T-cell (primary cell): Measurements from ENCODE around the gene FTCDNL1. TPM values are rescaled to one million over a fixed set of nuclear protein-coding genes. Genes with fewer than 3 reads are reported as not detected.

Source experiments
- ATAC-seq, 4 experiments: fragments of 200-7000 bp in 3 of 4; fragments of 150-1000 bp in 1 of 4; cut with Tn5 transposase; replicated peaks in 1 of 4; 1 replicate in 3 of 4; 2 replicates in 1 of 4; pipeline ENCODE4 v1.10.0; 2021; ENCODE audit warnings: moderate library complexity in 3 of 4, mild to moderate bottlenecking in 2 of 4, moderate number of reproducible peaks in 1 of 4
- CTCF ChIA-PET, 2 donors: fragments of 300-600 bp; sonication (Branson Sonifier 250); formaldehyde crosslinking; loops; one replicate each; lab custom pipeline; 2022; ENCODE audit warnings: antibody characterized with exemption in 2 of 2; lab: Charles Lee
- POLR2A ChIA-PET, 2 donors: fragments of 300-600 bp; sonication (Branson Sonifier 250); formaldehyde crosslinking; loops; one replicate each; lab custom pipeline; 2022; ENCODE audit warnings: antibody characterized with exemption in 2 of 2; lab: Charles Lee
- DNase-seq, 35 experiments: peaks; one replicate each; pipeline versions ENCODE4 v3.0.0 to v3.0.0-alpha.2; 2013 to 2023
- H3K27ac ChIP-seq: one replicate; pipeline ENCODE4 v1.5.1; 2013; ENCODE audit warnings: low read length
- H3K27me3 ChIP-seq, 2 experiments: replicated peaks in 1 of 2; 1 replicate in 1 of 2; 2 replicates in 1 of 2; pipeline versions ENCODE4 v1.6.1 to v1.7.0; 2013; ENCODE audit warnings: low read length in 1 of 2, mixed read lengths in 1 of 2; ENCODE audit not compliant: control insufficient read depth in 2 of 2, insufficient read depth in 2 of 2; ENCODE audit errors: extremely low read depth in 1 of 2
- H3K36me3 ChIP-seq, 2 donors: 1 replicate in 1 of 2; 2 replicates in 1 of 2; pipeline versions ENCODE4 v1.6.1 to v1.7.0; 2013; ENCODE audit warnings: low read length in 1 of 2; ENCODE audit not compliant: control insufficient read depth in 2 of 2, insufficient read depth in 1 of 2; ENCODE audit errors: extremely low read depth in 1 of 2
- H3K4me1 ChIP-seq, 2 experiments: 1 replicate in 1 of 2; 2 replicates in 1 of 2; pipeline versions ENCODE4 v1.6.1 to v1.7.0; 2013; ENCODE audit warnings: low read length in 2 of 2, mixed read lengths in 1 of 2; ENCODE audit not compliant: insufficient read depth in 2 of 2, control insufficient read depth in 1 of 2; ENCODE audit errors: extremely low read depth in 1 of 2
- H3K4me3 ChIP-seq, 2 donors: 1 replicate in 1 of 2; 2 replicates in 1 of 2; pipeline versions ENCODE4 v1.5.1 to v1.7.0; 2013; ENCODE audit warnings: mild to moderate bottlenecking in 2 of 2, low read length in 1 of 2, moderate library complexity in 1 of 2; ENCODE audit not compliant: control insufficient read depth in 1 of 2; ENCODE audit errors: extremely low read depth in 1 of 2
- H3K9me3 ChIP-seq: 2 replicates; pipeline ENCODE4 v1.7.0; 2013
- H3K27ac Mint-ChIP-seq, 2 donors: one replicate each; pipeline ENCODE4 v1.8.0; 2020 to 2021; ENCODE audit warnings: mild to moderate bottlenecking in 2 of 2, mixed read lengths in 2 of 2
- H3K27me3 Mint-ChIP-seq, 2 donors: one replicate each; pipeline ENCODE4 v1.8.0; 2021 to 2022; ENCODE audit warnings: mixed read lengths in 2 of 2
- H3K36me3 Mint-ChIP-seq: one replicate; pipeline ENCODE4 v1.8.0; 2021; ENCODE audit warnings: mixed read lengths
- H3K4me1 Mint-ChIP-seq, 3 donors: one replicate each; pipeline ENCODE4 v1.8.0; 2020 to 2022; ENCODE audit warnings: mixed read lengths in 3 of 3, mild to moderate bottlenecking in 1 of 3
- H3K4me3 Mint-ChIP-seq, 3 donors: one replicate each; pipeline ENCODE4 v1.8.0; 2020 to 2022; ENCODE audit warnings: mild to moderate bottlenecking in 3 of 3, mixed read lengths in 3 of 3, moderate library complexity in 3 of 3
- H3K9me3 Mint-ChIP-seq, 3 donors: one replicate each; pipeline ENCODE4 v1.8.0; 2020 to 2022; ENCODE audit warnings: mixed read lengths in 3 of 3
- WGBS: methylation state at CpG from one replicate; pipeline ENCODE4 v1.1.5; 2013; ENCODE audit warnings: missing lambda C conversion rate; ENCODE audit not compliant: insufficient coverage; 5-methylcytosine and 5-hydroxymethylcytosine counted together
- total RNA-seq, 35 experiments: library from RNA in 6 of 35; stranded (reverse) in 6 of 35; fragments of 120-200 nt in 1 of 35; gene quantifications; one replicate each; pipeline versions ENCODE4 v1.2.1 to v1.2.4 and lab custom pipeline; 2013 to 2026

Gene FTCDNL1
- total RNA-seq, 5 donors from 2014 or later (not counting 1 experiment from before 2014, with no cell fraction given): 0.77 to 3.8 (median 2.6) TPM

GRCh38 chr2:199734651-199735050 lies 116.3 kb downstream of the FTCDNL1 start:
- no peak overlapping the region for H3K4me3 Mint-ChIP-seq

GRCh38 chr2:199734011-199734410 lies 117.0 kb downstream of the FTCDNL1 start:
- H3K9me3 Mint-ChIP-seq: no peaks in the 10 kb centered on the region
- H3K9me3 ChIP-seq: no peaks in the 10 kb centered on the region
- no peak overlapping the region for H3K27ac Mint-ChIP-seq
- H3K4me3 ChIP-seq: no peak overlapping the region
- WGBS: no CpG with 5 or more reads among the region's 2 CpGs
- POLR2A ChIA-PET: no interaction called here
- H3K36me3 Mint-ChIP-seq: no peaks in the 10 kb centered on the region
- peaks cover 30 to 31% of the 10 kb centered on the region in 2 donors for H3K27me3 Mint-ChIP-seq
- H3K4me3 Mint-ChIP-seq: no peak overlapping the region
- H3K27ac ChIP-seq: no peak overlapping the region
- CTCF ChIA-PET: no interaction called here
- H3K36me3 ChIP-seq: no peaks in the 10 kb centered on the region
- no peaks in the 10 kb centered on the region for H3K4me1 ChIP-seq
- ATAC-seq (no peak), DNase-seq (no peak)
- H3K27me3 ChIP-seq: peaks cover 0 to 3% of the 10 kb centered on the region in 2 experiments
- no peaks in the 10 kb centered on the region for H3K4me1 Mint-ChIP-seq

More at GRCh38 chr2:199734651-199735050, 116.3 kb downstream of the FTCDNL1 start:
- POLR2A ChIA-PET: interaction anchor here in 1 of 2 donors (0.6 kb wide), 1 partner anchor 37 kb away, joined by 10 read pairs; no protein-coding TSS in a partner anchor
- H3K27me3 ChIP-seq: peaks cover 0 to 3% of the 10 kb centered on the region in 2 experiments
- peaks cover 0 to 2% (median under 1%) of the 10 kb centered on the region in 3 donors for H3K4me1 Mint-ChIP-seq
- ATAC-seq (no peak), DNase-seq (no peak)
- H3K27ac Mint-ChIP-seq: no peak overlapping the region
- H3K36me3 Mint-ChIP-seq: no peaks in the 10 kb centered on the region
- no CpG with 5 or more reads among the region's 1 CpG for WGBS
- peaks cover 0 to under 1% of the 10 kb centered on the region in 2 experiments for H3K4me1 ChIP-seq
- no peaks in the 10 kb centered on the region for H3K9me3 ChIP-seq
- H3K4me3 ChIP-seq: no peak overlapping the region
- no peaks in the 10 kb centered on the region for H3K36me3 ChIP-seq
- H3K27me3 Mint-ChIP-seq: peaks cover 28 to 30% of the 10 kb centered on the region in 2 donors
- H3K27ac ChIP-seq: no peak overlapping the region
- CTCF ChIA-PET: no interaction called here
- H3K9me3 Mint-ChIP-seq: no peaks in the 10 kb centered on the region

DNA sequence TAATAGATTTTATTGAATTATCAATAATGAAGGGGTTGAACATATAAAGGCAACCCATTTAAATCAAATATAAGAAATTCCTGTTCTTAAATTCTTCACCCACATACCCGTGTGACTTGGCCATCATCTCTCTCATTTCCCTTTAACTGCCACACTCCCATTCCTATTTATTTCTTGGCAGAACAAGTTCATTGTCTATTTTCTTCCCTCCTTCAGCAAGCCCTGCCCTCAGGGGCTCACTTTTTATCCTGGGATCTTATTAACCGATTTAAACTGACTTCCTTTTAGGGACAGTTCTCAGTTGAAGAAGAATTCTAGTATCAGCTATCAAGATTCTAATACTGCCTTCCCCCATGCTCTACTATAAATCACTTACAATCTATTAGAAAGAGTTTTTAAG lies 123.2 kb downstream of the FTCDNL1 start:
- H3K27ac ChIP-seq: no peak overlapping the region
- no peaks in the 10 kb centered on the region for H3K36me3 Mint-ChIP-seq
- H3K4me1 Mint-ChIP-seq: no peaks in the 10 kb centered on the region
- H3K9me3 ChIP-seq: no peaks in the 10 kb centered on the region
- ChIA-PET POLR2A (no interaction called here), CTCF (interaction anchor here in 1 of 2 donors (0.9 kb wide), 1 partner anchor 11 kb away, joined by 3 read pairs; no protein-coding TSS in a partner anchor)
- WGBS: 77% methylated on average over 1 of the region's 2 CpGs
- no peak overlapping the region for H3K27ac Mint-ChIP-seq
- H3K27me3 ChIP-seq: peaks cover 0 to 11% of the 10 kb centered on the region in 2 experiments
- ATAC-seq (no peak), DNase-seq (no peak)
- H3K4me3 Mint-ChIP-seq: no peak overlapping the region
- H3K27me3 Mint-ChIP-seq: peaks cover 44 to 50% of the 10 kb centered on the region in 2 donors
- H3K9me3 Mint-ChIP-seq: no peaks in the 10 kb centered on the region
- no peaks in the 10 kb centered on the region for H3K36me3 ChIP-seq
- no peaks in the 10 kb centered on the region for H3K4me1 ChIP-seq
- H3K4me3 ChIP-seq: no peak overlapping the region

- Mint-ChIP-seq H3K4me3 (no peak overlapping the region), H3K27me3 (peaks cover 45 to 53% of the 10 kb centered on the region in 2 donors), H3K4me1 (no peaks in the 10 kb centered on the region), H3K9me3 (no peaks in the 10 kb centered on the region), H3K36me3 (no peaks in the 10 kb centered on the region), H3K27ac (no peak overlapping the region)
- ATAC-seq: no peak
- Histone ChIP-seq H3K4me3 (no peak overlapping the region), H3K4me1 (no peaks in the 10 kb centered on the region), H3K27ac (no peak overlapping the region), H3K27me3 (peaks cover 0 to 11% of the 10 kb centered on the region in 2 experiments), H3K9me3 (no peaks in the 10 kb centered on the region), H3K36me3 (no peaks in the 10 kb centered on the region)
- no peak for DNase-seq
- ChIA-PET POLR2A (no interaction called here), CTCF (interaction anchor here in 1 of 2 donors (0.9 kb wide), 1 partner anchor 11 kb away, joined by 3 read pairs; no protein-coding TSS in a partner anchor)
- WGBS: 88% methylated on average over 1 of the region's 1 CpG
Measured at GRCh38 chr2:199727306-199727705, 123.7 kb downstream of the FTCDNL1 start.

GRCh38 chr2:199718074-199718473 lies 132.9 kb downstream of the FTCDNL1 start:
- no peak overlapping the region for H3K4me3 ChIP-seq
- no peaks in the 10 kb centered on the region for H3K9me3 Mint-ChIP-seq
- ChIA-PET POLR2A (no interaction called here), CTCF (no interaction called here)
- no peaks in the 10 kb centered on the region for H3K4me1 Mint-ChIP-seq
- no peaks in the 10 kb centered on the region for H3K4me1 ChIP-seq
- no peak for DNase-seq
- no peak overlapping the region for H3K27ac ChIP-seq
- no peak overlapping the region for H3K27ac Mint-ChIP-seq
- H3K36me3 ChIP-seq: no peaks in the 10 kb centered on the region
- H3K27me3 ChIP-seq: no peaks in the 10 kb centered on the region
- no peak for ATAC-seq
- H3K36me3 Mint-ChIP-seq: no peaks in the 10 kb centered on the region
- 90% methylated on average over 1 of the region's 4 CpGs for WGBS
- no peaks in the 10 kb centered on the region for H3K9me3 ChIP-seq
- H3K27me3 Mint-ChIP-seq: peaks cover 3 to 11% of the 10 kb centered on the region in 2 donors
- no peak overlapping the region for H3K4me3 Mint-ChIP-seq

DNA sequence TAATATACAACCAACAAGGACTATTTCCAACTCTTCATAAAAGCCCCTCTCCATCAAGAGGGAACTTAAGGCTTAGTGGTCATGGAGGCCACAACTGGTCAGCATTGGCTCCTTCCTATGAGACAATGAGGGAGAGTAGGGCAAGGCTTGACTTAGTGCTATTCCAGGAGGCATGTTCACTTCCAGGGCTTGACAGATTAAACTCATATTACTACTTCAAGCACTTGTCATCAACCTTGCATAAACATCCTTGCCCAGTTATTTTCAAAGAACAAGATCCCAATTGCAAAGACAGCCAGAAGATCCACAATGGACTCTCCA lies 133.4 kb downstream of the FTCDNL1 start:
- CTCF ChIA-PET: no interaction called here
- Mint-ChIP-seq H3K27me3 (peaks cover 3 to 10% of the 10 kb centered on the region in 2 donors), H3K4me1 (no peaks in the 10 kb centered on the region), H3K4me3 (no peak overlapping the region), H3K27ac (no peak overlapping the region), H3K9me3 (no peaks in the 10 kb centered on the region), H3K36me3 (no peaks in the 10 kb centered on the region)
- Histone ChIP-seq H3K9me3 (no peaks in the 10 kb centered on the region), H3K4me1 (no peaks in the 10 kb centered on the region), H3K27me3 (peaks cover 0 to under 1% of the 10 kb centered on the region in 2 experiments), H3K36me3 (no peaks in the 10 kb centered on the region), H3K27ac (no peak overlapping the region), H3K4me3 (no peak overlapping the region)
- POLR2A ChIA-PET: no interaction called here
- no peak for DNase-seq
- no peak for ATAC-seq
